HG03432 (cell line): ENCODE results near the gene POLD1.
"Not testable (repeated sequence)": the region's sequence is repeated elsewhere in the genome, so short reads cannot be mapped to it uniquely, and the experiment has no call there.

Source experiments
- ATAC-seq: cut with Tn5 transposase; IDR thresholded peaks from one replicate; pipeline ENCODE4 v1.9.1; 2021; ENCODE audit warnings: mild to moderate bottlenecking, moderate library complexity; ENCODE audit not compliant: unreplicated experiment

The POLD1 gene

GRCh38 chr19:50433201-50434180 is 49.3 kb downstream of the POLD1 start:
- no peak for ATAC-seq

- no peak for ATAC-seq
These were observed 50.4 kb downstream of the POLD1 start for GRCh38 chr19:50434525-50434924.

- ATAC-seq = no peak
These were observed 51.1 kb downstream of the POLD1 start for GRCh38 chr19:50435221-50435620.

DNA sequence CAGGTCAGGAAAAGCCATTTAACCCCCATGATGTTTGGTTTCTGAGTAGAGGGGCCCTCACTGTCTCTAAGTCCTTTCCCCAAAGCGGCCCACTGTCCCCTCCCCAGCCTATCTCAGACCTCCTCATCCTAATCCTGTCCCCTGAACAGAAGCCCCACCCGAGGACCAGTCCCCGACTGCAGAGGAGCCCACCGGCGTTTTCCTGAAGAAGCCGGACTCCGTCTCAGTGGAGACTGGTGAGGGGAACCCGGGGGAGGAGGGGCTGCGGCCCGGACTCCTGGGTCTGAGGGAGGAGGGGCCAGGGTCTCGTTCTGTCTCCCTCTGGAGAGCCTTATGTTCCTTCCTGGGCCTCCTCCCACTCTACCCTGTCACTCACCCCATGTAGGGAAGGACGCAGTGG is 51.5 kb downstream of the POLD1 start:
- ATAC-seq = no peak

DNA sequence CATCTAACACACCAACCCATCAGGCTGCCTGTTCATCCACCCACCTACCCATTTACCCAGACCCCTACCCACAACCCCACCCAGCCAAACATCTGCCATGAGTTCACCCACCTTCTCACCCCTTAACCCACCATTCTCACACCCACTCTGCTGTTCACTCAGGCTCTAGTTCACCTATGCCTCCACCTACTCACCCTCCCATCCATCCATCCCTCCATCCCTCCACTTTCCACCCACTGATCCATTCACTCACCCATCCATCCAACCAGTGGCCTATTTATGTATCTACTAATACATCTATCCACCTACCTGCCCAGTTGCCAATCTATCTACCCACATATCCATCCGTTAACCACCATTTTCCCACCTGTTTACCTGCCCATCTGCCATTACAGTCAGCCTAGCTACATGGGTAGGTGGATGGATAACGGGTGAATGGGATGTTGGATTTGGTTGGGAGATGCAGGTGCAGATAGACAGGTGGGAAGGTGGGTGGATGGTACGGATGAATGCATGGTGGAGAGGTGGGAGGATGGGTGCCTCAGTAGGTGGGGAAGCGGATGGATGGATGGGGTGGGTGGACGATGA is 53.8 kb downstream of the POLD1 start:
- ATAC-seq = no peak

- not testable (repeated sequence) for ATAC-seq
These were observed 55.0 kb downstream of the POLD1 start for GRCh38 chr19:50439130-50439529.

- no peak for ATAC-seq
These were observed 59.9 kb downstream of the POLD1 start for GRCh38 chr19:50444059-50444458.

DNA sequence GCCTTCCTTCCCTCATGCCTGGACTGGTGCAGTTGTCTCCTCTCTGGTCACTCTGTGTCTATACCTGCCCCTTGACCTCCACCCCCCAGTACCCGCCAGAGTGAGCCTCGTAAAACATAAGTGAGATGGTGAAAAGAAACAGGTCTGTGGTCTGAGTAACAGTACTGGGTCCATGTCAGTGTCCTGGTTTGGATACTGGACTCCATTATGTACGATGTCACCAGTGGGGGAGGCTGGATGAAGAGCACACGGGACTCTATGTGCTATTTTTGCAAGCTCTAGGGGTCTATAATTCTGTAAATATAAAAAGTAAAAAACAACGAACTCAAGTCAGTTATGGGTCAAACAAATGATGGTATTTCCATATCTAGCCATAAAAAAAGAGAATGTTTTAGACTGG is 62.9 kb downstream of the POLD1 start:
- no peak for ATAC-seq

GRCh38 chr19:50447750-50448149 is 63.6 kb downstream of the POLD1 start:
- no peak for ATAC-seq

DNA sequence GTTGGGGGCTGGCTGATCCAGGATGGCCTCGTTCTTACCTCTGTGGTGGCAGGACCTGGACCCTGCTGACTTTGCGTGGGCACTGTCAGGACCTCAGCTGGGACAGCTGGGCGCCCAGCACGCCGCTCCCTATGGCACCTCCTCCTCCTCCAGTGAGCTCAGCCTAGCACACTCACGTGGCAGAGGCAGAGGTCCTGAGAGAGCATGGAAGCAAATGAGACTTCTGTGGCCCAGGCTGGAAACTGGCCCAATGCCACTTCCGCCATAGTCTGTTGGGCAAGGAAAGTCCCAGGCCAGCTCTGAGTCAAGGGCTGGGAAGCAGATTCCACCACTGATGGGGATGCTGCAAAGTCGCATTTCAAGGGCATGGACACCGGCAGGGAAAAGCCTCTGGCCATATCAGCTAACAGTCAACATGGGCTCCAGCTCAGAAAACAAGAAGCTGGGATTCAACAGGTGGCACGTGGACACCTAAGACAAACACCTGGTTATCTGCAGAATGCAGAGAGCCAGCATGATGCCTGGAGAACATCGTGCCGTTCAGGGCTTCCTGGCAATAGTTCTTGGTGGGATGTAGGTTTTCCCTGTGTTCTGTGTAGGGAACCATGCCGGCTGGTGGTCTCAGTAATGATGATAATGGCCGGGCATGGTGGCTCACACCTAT is 65.2 kb downstream of the POLD1 start:
- no peak for ATAC-seq

DNA sequence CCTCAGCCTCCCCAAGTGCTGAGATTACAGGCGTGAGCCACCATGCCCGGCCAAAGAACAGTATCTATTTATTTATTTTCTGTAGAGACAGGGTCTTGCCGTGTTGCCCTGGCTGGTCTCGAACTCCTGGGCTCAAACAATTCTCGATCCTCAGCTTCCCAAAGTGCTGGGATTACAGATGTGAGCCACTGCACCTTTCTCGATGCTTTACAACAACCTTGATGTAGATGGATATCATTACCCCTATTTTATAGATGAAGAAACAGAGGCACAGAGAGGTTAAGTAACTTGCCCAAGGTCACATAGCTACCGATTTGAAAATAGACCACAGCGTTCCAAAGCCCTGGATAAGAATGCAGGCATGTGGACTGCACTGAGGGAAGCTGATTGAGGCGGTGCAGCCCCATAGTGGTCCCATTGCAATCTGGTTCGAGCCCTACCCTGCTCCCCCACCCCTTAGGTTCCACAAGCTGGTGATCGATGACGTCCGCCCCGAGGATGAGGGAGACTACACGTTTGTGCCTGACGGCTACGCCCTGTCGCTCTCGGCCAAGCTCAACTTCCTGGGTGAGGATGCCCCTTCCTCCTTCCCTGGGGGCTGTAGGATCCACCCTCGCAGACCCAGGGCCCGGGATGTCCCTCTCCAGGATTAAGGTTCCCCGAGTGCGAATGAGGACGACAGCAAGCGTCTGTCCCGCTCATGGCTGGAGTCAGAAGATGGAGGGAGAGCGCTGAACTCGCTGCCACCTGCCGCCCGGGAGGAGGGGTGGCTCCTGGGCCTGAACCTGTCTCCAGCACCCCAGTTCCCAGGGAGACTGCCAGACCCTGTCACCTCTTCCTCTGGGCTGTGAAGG is 66.4 kb downstream of the POLD1 start:
- ATAC-seq = no peak

DNA sequence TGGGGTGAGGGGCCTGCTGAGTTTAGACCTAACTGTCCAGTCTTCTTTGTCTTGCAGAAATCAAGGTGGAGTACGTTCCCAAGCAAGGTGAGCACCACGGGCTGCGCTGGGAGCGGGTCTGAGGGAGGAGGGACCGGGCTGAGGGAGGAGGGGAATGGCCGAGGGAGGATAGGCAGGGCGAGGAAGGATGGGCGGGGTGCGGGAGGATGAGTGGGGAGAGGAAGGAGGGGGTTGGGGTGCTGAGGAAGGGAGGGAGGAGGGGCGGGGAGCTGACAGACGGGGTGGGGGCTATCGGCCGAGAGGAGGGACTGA is 67.0 kb downstream of the POLD1 start:
- ATAC-seq = no peak

DNA sequence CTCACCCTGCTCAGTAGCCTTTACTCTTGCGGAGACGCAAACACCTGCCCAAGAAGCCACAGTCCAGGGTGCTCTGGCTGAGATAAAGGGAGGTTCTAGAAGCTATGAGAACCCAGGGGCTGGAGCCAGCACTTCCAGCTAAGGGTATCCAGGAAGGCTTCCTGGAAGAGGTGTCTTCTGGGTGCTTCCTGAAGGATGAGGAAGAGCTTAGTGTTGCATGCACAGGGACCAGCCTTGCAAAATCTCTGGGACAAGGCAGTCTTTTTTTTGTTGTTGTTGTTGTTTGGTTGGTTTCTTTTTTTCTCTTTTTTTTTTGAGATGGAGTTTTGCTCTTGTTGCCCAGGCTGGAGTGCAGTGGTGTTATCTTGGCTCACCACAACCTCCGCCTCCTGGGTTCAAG is 69.1 kb downstream of the POLD1 start:
- no peak for ATAC-seq

DNA sequence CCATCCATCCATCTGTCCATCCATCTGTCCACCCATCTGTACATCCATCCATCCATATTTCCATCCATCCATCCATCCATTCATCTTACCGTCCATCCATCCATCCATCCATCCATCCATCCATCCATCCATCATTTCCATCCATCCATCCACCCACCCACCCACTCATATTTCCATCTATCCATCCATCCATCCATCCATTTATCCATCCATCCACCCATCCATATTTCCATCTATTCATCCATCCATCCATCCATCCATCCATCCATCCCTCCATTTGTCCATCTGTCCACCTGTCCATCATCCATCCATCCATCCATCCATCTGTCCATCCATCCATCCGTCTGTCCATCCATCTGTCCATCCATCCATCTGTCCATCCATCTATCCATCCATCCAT is 71.8 kb downstream of the POLD1 start:
- no peak for ATAC-seq

- ATAC-seq = no peak
These were observed 73.2 kb downstream of the POLD1 start for GRCh38 chr19:50457300-50457699.

DNA sequence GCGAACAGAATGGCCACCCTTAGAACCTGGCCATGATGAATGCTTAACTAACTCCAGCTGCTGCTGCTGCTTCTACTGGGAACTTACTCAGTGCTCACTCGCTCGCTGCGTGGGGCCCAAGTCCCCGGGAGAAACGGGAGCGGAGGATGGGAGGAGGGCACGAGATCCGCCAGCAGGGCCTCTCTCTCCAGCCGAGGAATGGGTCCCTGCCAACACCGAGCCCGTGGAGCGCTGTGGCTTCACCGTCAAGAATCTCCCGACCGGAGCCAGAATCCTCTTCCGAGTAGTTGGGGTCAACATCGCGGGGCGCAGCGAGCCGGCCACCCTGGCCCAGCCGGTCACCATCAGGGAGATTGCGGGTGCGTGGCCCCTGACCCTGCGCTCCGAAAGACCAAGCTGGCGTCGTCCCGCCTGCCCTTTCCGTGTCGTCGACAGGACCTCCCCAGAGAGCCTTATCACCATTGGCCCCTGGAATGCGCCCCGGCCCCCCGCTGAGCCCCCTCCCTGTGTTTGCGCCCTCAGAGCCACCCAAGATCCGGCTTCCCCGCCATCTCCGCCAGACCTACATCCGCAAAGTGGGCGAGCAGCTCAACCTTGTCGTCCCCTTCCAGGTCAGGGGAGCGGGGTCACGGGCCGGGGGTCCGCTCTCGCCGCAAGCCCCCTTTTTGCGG is 74.4 kb downstream of the POLD1 start:
- ATAC-seq = no peak

GRCh38 chr19:50459067-50459456 is 74.9 kb downstream of the POLD1 start:
- ATAC-seq = no peak

- no peak for ATAC-seq
These were observed 75.5 kb downstream of the POLD1 start for GRCh38 chr19:50459638-50460037.

DNA sequence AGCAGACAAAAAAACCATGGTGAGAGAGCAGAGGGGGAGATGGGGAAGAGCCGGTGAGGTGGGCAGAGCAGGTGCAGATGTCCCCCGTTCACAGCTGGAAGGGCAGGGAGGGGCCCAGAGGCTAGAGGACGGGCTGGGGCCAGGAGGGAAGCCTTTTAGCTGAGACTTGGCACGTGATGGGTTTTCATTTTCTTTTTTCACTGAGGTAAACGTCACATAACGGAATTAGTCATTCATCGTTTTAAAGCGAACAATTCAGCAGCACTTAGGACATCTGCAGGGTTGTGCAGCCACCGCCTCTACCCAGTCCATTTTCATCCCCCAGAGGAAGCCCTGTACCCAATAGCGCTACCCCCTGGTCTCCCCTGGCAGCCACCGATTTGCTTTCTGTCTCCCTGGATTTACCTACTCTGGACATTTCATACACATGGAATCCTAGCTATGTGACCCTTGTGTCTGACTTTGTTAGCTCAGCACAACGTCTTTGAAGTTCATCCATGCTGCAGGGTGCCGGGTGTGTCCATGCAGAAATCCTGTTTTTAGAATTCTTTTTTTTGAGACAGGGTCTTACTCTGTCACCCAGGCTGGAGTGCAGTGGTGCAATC is 76.1 kb downstream of the POLD1 start:
- peak; percentile 50 for ATAC-seq
